ENCODE data around the gene PDE6A.

The PDE6A gene

GRCh38 chr5:149936044-149936699, 8.4 kb downstream of the PDE6A start:
- Histone ChIP-seq H3K9me2 (replicated peaks; ENCODE audit: control insufficient read depth, low read length) (no peaks in the 10 kb centered on the region), H3K9me3 (ENCODE audit: control insufficient read depth, insufficient read depth, low read length) (no peaks in the 10 kb centered on the region), H3K36me3 (ENCODE audit: control insufficient read depth, low read length) (no peaks in the 10 kb centered on the region), H3K27me3 (ENCODE audit: control insufficient read depth, low read length) (peaks cover 33% of the 10 kb centered on the region), H4K20me1 (ENCODE audit: control insufficient read depth, insufficient read depth, low read depth, low read length) (no peaks in the 10 kb centered on the region), H3F3A (ENCODE audit: control insufficient read depth, insufficient read depth) (no peaks in the 10 kb centered on the region), H3K4me1 (ENCODE audit: control insufficient read depth, low read length) (no peaks in the 10 kb centered on the region), H3K27ac (ENCODE audit: low read depth, low read length) (no peak overlapping the region), H3K4me2 (ENCODE audit: low read length) (no peak overlapping the region), H3K79me2 (ENCODE audit: control insufficient read depth, low read length) (no peaks in the 10 kb centered on the region), H3K4me3 (ENCODE audit: low read length) (no peak overlapping the region)
- TF ChIP-seq EZH2phosphoT487 (IDR thresholded peaks at IDR 0.05; ENCODE audit: borderline replicate concordance, low read length) (no peak), CTCF (IDR thresholded peaks at IDR 0.05; ENCODE audit: low read depth, low read length, poor library complexity, severe bottlenecking) (no peak)

GRCh38 chr5:149935431-149935901, 9.1 kb downstream of the PDE6A start:
- Histone ChIP-seq H3K79me2 (ENCODE audit: control insufficient read depth, low read length) (no peaks in the 10 kb centered on the region), H3K27me3 (ENCODE audit: control insufficient read depth, low read length) (peaks cover 33% of the 10 kb centered on the region), H3K4me3 (ENCODE audit: low read length) (no peak overlapping the region), H4K20me1 (ENCODE audit: control insufficient read depth, insufficient read depth, low read depth, low read length) (no peaks in the 10 kb centered on the region), H3K4me1 (ENCODE audit: control insufficient read depth, low read length) (no peaks in the 10 kb centered on the region), H3F3A (ENCODE audit: control insufficient read depth, insufficient read depth) (no peaks in the 10 kb centered on the region), H3K9me2 (replicated peaks; ENCODE audit: control insufficient read depth, low read length) (no peaks in the 10 kb centered on the region), H3K9me3 (ENCODE audit: control insufficient read depth, insufficient read depth, low read length) (no peaks in the 10 kb centered on the region), H3K36me3 (ENCODE audit: control insufficient read depth, low read length) (no peaks in the 10 kb centered on the region), H3K27ac (ENCODE audit: low read depth, low read length) (no peak overlapping the region), H3K4me2 (ENCODE audit: low read length) (no peak overlapping the region)
- TF ChIP-seq EZH2phosphoT487 (IDR thresholded peaks at IDR 0.05; ENCODE audit: borderline replicate concordance, low read length) (no peak), CTCF (IDR thresholded peaks at IDR 0.05; ENCODE audit: low read depth, low read length, poor library complexity, severe bottlenecking) (no peak)

GRCh38 chr5:149932445-149933350, 11.9 kb downstream of the PDE6A start:
- H3K9me3 ChIP-seq (ENCODE audit: control insufficient read depth, insufficient read depth, low read length) = no peaks in the 10 kb centered on the region
- no peaks in the 10 kb centered on the region for H3K4me1 ChIP-seq (ENCODE audit: control insufficient read depth, low read length)
- TF ChIP-seq CTCF (IDR thresholded peaks at IDR 0.05; ENCODE audit: low read depth, low read length, poor library complexity, severe bottlenecking) (no peak), EZH2phosphoT487 (IDR thresholded peaks at IDR 0.05; ENCODE audit: borderline replicate concordance, low read length) (no peak)
- H3K4me2 ChIP-seq (ENCODE audit: low read length) = no peak overlapping the region
- no peak overlapping the region for H3K4me3 ChIP-seq (ENCODE audit: low read length)
- H4K20me1 ChIP-seq (ENCODE audit: control insufficient read depth, insufficient read depth, low read depth, low read length) = no peaks in the 10 kb centered on the region
- H3K9me2 ChIP-seq (replicated peaks; ENCODE audit: control insufficient read depth, low read length) = no peaks in the 10 kb centered on the region
- H3K36me3 ChIP-seq (ENCODE audit: control insufficient read depth, low read length) = no peaks in the 10 kb centered on the region
- no peaks in the 10 kb centered on the region for H3K79me2 ChIP-seq (ENCODE audit: control insufficient read depth, low read length)
- no peak overlapping the region for H3K27ac ChIP-seq (ENCODE audit: low read depth, low read length)
- peaks cover 32% of the 10 kb centered on the region for H3K27me3 ChIP-seq (ENCODE audit: control insufficient read depth, low read length)
- no peaks in the 10 kb centered on the region for H3F3A ChIP-seq (ENCODE audit: control insufficient read depth, insufficient read depth)

Measured in DOHH2 (cell line).